22Rv1 (cell line): ENCODE measurements around the gene POFUT1.

ENCODE experiments used
- H3K27ac ChIP-seq: fragments of 450-650 bp; 2 replicates; pipeline ENCODE4 v1.5.1; 2017
- CTCF ChIP-seq: fragments of 450-650 bp; IDR thresholded peaks from 2 replicates; pipeline ENCODE4 v1.5.1; 2017; ENCODE audit warnings: mild to moderate bottlenecking
- ZFX ChIP-seq: fragments of 450-650 bp; IDR thresholded peaks from 2 replicates; pipeline ENCODE4 v1.6.1; 2017; ENCODE audit warnings: antibody characterized with exemption, borderline replicate concordance

The POFUT1 gene

GRCh38 chr20:32227306-32227705 lies 19.6 kb downstream of the POFUT1 start:
- peak overlapping the region; percentile 44 for H3K27ac ChIP-seq

GRCh38 chr20:32227744-32228688 lies 20.3 kb downstream of the POFUT1 start:
- H3K27ac ChIP-seq: peak overlapping the region; percentile 44; the same call in 1 of the 2 replicates
- TF ChIP-seq CTCF (no peak), ZFX (no peak)

More at GRCh38 chr20:32227306-32227705, 19.6 kb downstream of the POFUT1 start:
- TF ChIP-seq ZFX: no peak
- no peak for TF ChIP-seq CTCF

- TF ChIP-seq CTCF: no peak
- no peak for TF ChIP-seq ZFX
- no peak overlapping the region for H3K27ac ChIP-seq
Measured at GRCh38 chr20:32229251-32229747, 21.6 kb downstream of the POFUT1 start.

- no peak overlapping the region for H3K27ac ChIP-seq
- TF ChIP-seq CTCF (no peak), ZFX (no peak)
Measured at GRCh38 chr20:32230707-32231106, 23.0 kb downstream of the POFUT1 start.

GRCh38 chr20:32231245-32231644 lies 23.6 kb downstream of the POFUT1 start:
- H3K27ac ChIP-seq: no peak overlapping the region
- TF ChIP-seq CTCF: no peak
- no peak for TF ChIP-seq ZFX

GRCh38 chr20:32231847-32232246 lies 24.2 kb downstream of the POFUT1 start:
- TF ChIP-seq ZFX (no peak), CTCF (no peak)
- H3K27ac ChIP-seq: no peak overlapping the region

- H3K27ac ChIP-seq: no peak overlapping the region
- TF ChIP-seq ZFX: no peak
- no peak for TF ChIP-seq CTCF
Measured at GRCh38 chr20:32232326-32232886, 24.7 kb downstream of the POFUT1 start.
